K562 (cell line): ENCODE measurements around the gene NKAIN4. TPM values are rescaled to one million over a fixed set of nuclear protein-coding genes. Genes with fewer than 3 reads are reported as not detected.

Experiments used
- ATAC-seq: fragments of 200-7000 bp; cut with Tn5 transposase; 3 replicates; pipeline ENCODE4 v1.9.1; 2020; ENCODE audit warnings: moderate library complexity
- BruUV-seq: library from RNA; stranded (reverse); fragments of 400-500 nt; replicated peaks from 2 replicates; lab custom pipeline; 2021; lab: Mats Ljungman, UMichigan
- CTCF ChIA-PET: fragments of 300-600 bp; formaldehyde crosslinking; extraction: SDS; loops from one replicate; lab custom pipeline; 2021; ENCODE audit warnings: low intra/inter-chr PET ratio; lab: Yijun Ruan, JAX
- POLR2A ChIA-PET: fragments of 300-600, 350-650 bp; sonication (Branson Sonifier 250); formaldehyde crosslinking; extraction: SDS; loops from one replicate; lab custom pipeline; 2021; ENCODE audit warnings: antibody characterized with exemption, inconsistent platforms; lab: Yijun Ruan, JAX
- DNase-seq, 4 experiments: peaks; one replicate each; pipeline versions ENCODE4 v3.0.0 to v3.0.0-alpha.2; 2011 to 2018; ENCODE audit warnings: low spot score in 3 of 4, mixed read lengths in 3 of 4; ENCODE audit errors: extremely low read depth in 1 of 4
- FAIRE-seq: peaks from 2 replicates; lab custom pipeline; 2011; peaks lifted over from hg19 to GRCh38; lab: Jason Lieb, UNC
- H2AFZ ChIP-seq: 2 replicates; pipeline ENCODE4 v1.6.0; 2011; ENCODE audit warnings: low read depth, low read length, control low read depth, inconsistent platforms
- H3K27ac ChIP-seq: fragments of 200-600 bp; 3 replicates; pipeline ENCODE4 v1.8.0; 2011; ENCODE audit warnings: low read depth, mild to moderate bottlenecking, control low read depth, inconsistent platforms, low read length, moderate library complexity, mixed read lengths; ENCODE audit errors: extremely low read depth
- H3K27me3 ChIP-seq, 2 experiments: fragments of 300-600 bp in 1 of 2; 2 replicates in 1 of 2; 3 replicates in 1 of 2; pipeline versions ENCODE4 v1.6.0 to v1.8.0; 2011; ENCODE audit warnings: inconsistent platforms in 2 of 2, low read length in 2 of 2, mild to moderate bottlenecking in 1 of 2, mixed read lengths in 1 of 2, moderate library complexity in 1 of 2; ENCODE audit not compliant: control insufficient read depth in 2 of 2, insufficient read depth in 2 of 2
- H3K36me3 ChIP-seq: fragments of 300-600 bp; 3 replicates; pipeline ENCODE4 v1.8.0; 2011; ENCODE audit warnings: mild to moderate bottlenecking, low read length, inconsistent platforms; ENCODE audit not compliant: control insufficient read depth, insufficient read depth
- H3K4me1 ChIP-seq, 2 experiments: fragments of 200-600 bp in 1 of 2; replicated peaks in 1 of 2; 2 replicates in 1 of 2; 3 replicates in 1 of 2; pipeline versions ENCODE4 v1.5.1 to v1.8.0; 2011; ENCODE audit warnings: inconsistent platforms in 2 of 2, low read length in 2 of 2, mild to moderate bottlenecking in 1 of 2, mixed read lengths in 1 of 2, moderate library complexity in 1 of 2; ENCODE audit not compliant: control insufficient read depth in 2 of 2, insufficient read depth in 2 of 2
- H3K4me2 ChIP-seq: 2 replicates; pipeline ENCODE4 v1.6.1; 2011; ENCODE audit warnings: low read length, control low read depth, inconsistent platforms, mixed read lengths; ENCODE audit not compliant: insufficient read depth
- H3K4me3 ChIP-seq: fragments of 200-600 bp; sonication (generic), shearing (Covaris generic); 2 replicates; pipeline ENCODE4 v1.5.1; 2016; ENCODE audit warnings: control low read depth, inconsistent platforms
- H3K79me2 ChIP-seq: fragments of 200-600 bp; 3 replicates; pipeline ENCODE4 v1.8.0; 2011; ENCODE audit warnings: low read length, inconsistent platforms; ENCODE audit not compliant: control insufficient read depth, insufficient read depth
- H3K9ac ChIP-seq, 2 experiments: 2 replicates each; pipeline versions ENCODE4 v1.6.0 to v1.6.1; 2011; ENCODE audit warnings: low read depth in 2 of 2, low read length in 2 of 2, control low read depth in 1 of 2, inconsistent platforms in 1 of 2, mild to moderate bottlenecking in 1 of 2, mixed read lengths in 1 of 2; ENCODE audit not compliant: insufficient read depth in 1 of 2
- H3K9me1 ChIP-seq: one replicate; pipeline ENCODE4 v1.6.0; 2011; ENCODE audit warnings: inconsistent platforms, mild to moderate bottlenecking, low read length, moderate library complexity; ENCODE audit not compliant: control insufficient read depth, insufficient read depth
- H3K9me3 ChIP-seq: replicated peaks from 2 replicates; pipeline ENCODE4 v1.5.1; 2011; ENCODE audit warnings: low read depth, low read length, inconsistent platforms; ENCODE audit not compliant: control insufficient read depth, insufficient read depth
- H4K20me1 ChIP-seq: replicated peaks from 2 replicates; pipeline ENCODE4 v1.6.1; 2011; ENCODE audit warnings: low read length, inconsistent platforms, mixed read lengths; ENCODE audit not compliant: control insufficient read depth, insufficient read depth
- CHCHD3 ChIP-seq: fragments of 250-450 bp; sonication (Bioruptor Pico); IDR thresholded peaks from 2 replicates; pipeline ENCODE4 v2.1.2; 2022; ENCODE audit warnings: mild to moderate bottlenecking
- MTA1 ChIP-seq: fragments of 450-650 bp; IDR thresholded peaks from 2 replicates; pipeline ENCODE4 v1.6.1; 2017; ENCODE audit warnings: borderline replicate concordance
- NFXL1 ChIP-seq: fragments of 450-650 bp; formaldehyde crosslinking; IDR thresholded peaks from 2 replicates; pipeline ENCODE4 v1.4.0; 2021; ENCODE audit warnings: mild to moderate bottlenecking
- POLR2G ChIP-seq: fragments of 200-400 bp; formaldehyde crosslinking; IDR thresholded peaks from 2 replicates; pipeline ENCODE4 v1.6.1; 2017; ENCODE audit warnings: low read depth, mild to moderate bottlenecking, antibody characterized with exemption, low read length, moderate library complexity
- PRDM10 ChIP-seq: fragments of 450-650 bp; IDR thresholded peaks from 2 replicates; pipeline ENCODE4 v1.6.1; 2018; ENCODE audit not compliant: partially characterized antibody
- PRPF4 ChIP-seq: fragments of 200-400 bp; formaldehyde crosslinking; IDR thresholded peaks from one replicate; pipeline ENCODE4 v1.6.1; 2017; ENCODE audit warnings: low read length, low read depth, mild to moderate bottlenecking; ENCODE audit not compliant: insufficient read depth, poor library complexity, severe bottlenecking
- SPI1 ChIP-seq: IDR thresholded peaks from 2 replicates; pipeline ENCODE4 v1.6.1; 2011; ENCODE audit warnings: low read depth, low read length, control low read depth, borderline replicate concordance
- TFAM ChIP-seq: fragments of 250-450 bp; sonication (Bioruptor Pico); conservative IDR thresholded peaks from 2 replicates; pipeline ENCODE4 v1.5.0; 2021; ENCODE audit warnings: mild to moderate bottlenecking, moderate library complexity
- ZNF121 ChIP-seq: sonication (generic); formaldehyde crosslinking; conservative IDR thresholded peaks from 2 replicates; pipeline ENCODE4 v1.8.0; 2022; ENCODE audit warnings: missing genetic modification reagents
- WGBS: fragments of 100-300 bp; shearing (Covaris generic); methylation state at CpG from one replicate; pipeline ENCODE4 v1.1.6; 2016; ENCODE audit warnings: low coverage, mixed read lengths; ENCODE audit not compliant: insufficient coverage; ENCODE audit errors: missing lambda C conversion rate; 5-methylcytosine and 5-hydroxymethylcytosine counted together
- in situ Hi-C: fragments of 300-500 bp; cut with MboI; formaldehyde crosslinking; loops from 4 replicates; pipeline ENCODE4 v1.15.0; 2018; ENCODE audit warnings: inconsistent platforms, mixed read lengths
- intact Hi-C: fragments of 100-400 bp; cut with micrococcal nuclease; formaldehyde crosslinking; loops from 2 replicates; pipeline ENCODE4 v1.14.2; 2022
- polyA plus RNA-seq, 8 experiments: library from polyadenylated mRNA; depleted of rRNA in 4 of 8; stranded (reverse) in 5 of 8; unstranded in 3 of 8; fragments of >200 nt; fragmentation: Nextera tagmentation in 2 of 8; fragmentation: Illumina TruSeq in 1 of 8; extraction: Ambion mirVana in 2 of 8; extraction: Trizol in 1 of 8; gene quantifications; 2 replicates each; pipeline versions ENCODE4 v1.2.1 to v1.2.3, GENCODE V29; 2011 to 2014; ENCODE audit warnings: inconsistent platforms in 1 of 8, missing spikeins in 1 of 8
- total RNA-seq, 7 experiments: library from RNA; depleted of rRNA in 6 of 7; stranded (reverse); fragments of >200 nt in 6 of 7; fragmentation: Illumina TruSeq in 2 of 7; extraction: Trizol in 2 of 7; gene quantifications; 2 replicates each; pipeline versions ENCODE4 v1.2.1 to v1.2.3, GENCODE V29; 2011 to 2021; ENCODE audit warnings: low replicate concordance in 1 of 7
- TF ChIP-seq, protein P1 (sequence below): fragments of 250-450 bp; sonication (Bioruptor Pico); IDR thresholded peaks from 2 replicates; pipeline ENCODE4 v1.8.0; 2022; ENCODE audit warnings: inconsistent platforms, mild to moderate bottlenecking, moderate library complexity, borderline replicate concordance

The NKAIN4 gene
- total and polyA plus RNA-seq, 9 of the 15 experiments (the other 6 are each of a cell fraction or from before 2014, with no cell fraction given) = not detected

GRCh38 chr20:63293456-63293855, 39.2 kb upstream of the NKAIN4 start:
- Histone ChIP-seq H3K4me2 (no peak overlapping the region), H3K36me3 (peaks cover 14% of the 10 kb centered on the region; the same call in 1 of the 3 replicates), H3K9me3 (no peaks in the 10 kb centered on the region), H3K4me3 (no peak overlapping the region), H3K79me2 (no peaks in the 10 kb centered on the region), H3K27ac (no peak overlapping the region), H3K9me1 (peaks cover 10% of the 10 kb centered on the region), H3K27me3 (peaks cover 12 to 29% of the 10 kb centered on the region in 2 experiments; a peak in 4 of 5 replicates), H3K4me1 (peaks cover 0 to 79% of the 10 kb centered on the region in 2 experiments; a peak in 2 of 5 replicates), H4K20me1 (peaks cover 37% of the 10 kb centered on the region), H3K9ac (no peak overlapping the region), H2AFZ (no peak overlapping the region)
- in situ Hi-C loops = no loop called here
- intact Hi-C loops = loop anchor here (5.0 kb wide), 1 partner anchor 66 kb away; no protein-coding TSS in a partner anchor
- WGBS = 46% methylated on average over 7 of the region's 11 CpGs
- ATAC-seq = no peak
- ChIA-PET POLR2A (interaction anchor here (5.7 kb wide), 1 partner anchor 12 kb away, joined by 28 read pairs; no protein-coding TSS in a partner anchor), CTCF (no interaction called here)
- BruUV-seq = no TSS peak
- DNase-seq = no peak
- TF ChIP-seq, protein P1, sequence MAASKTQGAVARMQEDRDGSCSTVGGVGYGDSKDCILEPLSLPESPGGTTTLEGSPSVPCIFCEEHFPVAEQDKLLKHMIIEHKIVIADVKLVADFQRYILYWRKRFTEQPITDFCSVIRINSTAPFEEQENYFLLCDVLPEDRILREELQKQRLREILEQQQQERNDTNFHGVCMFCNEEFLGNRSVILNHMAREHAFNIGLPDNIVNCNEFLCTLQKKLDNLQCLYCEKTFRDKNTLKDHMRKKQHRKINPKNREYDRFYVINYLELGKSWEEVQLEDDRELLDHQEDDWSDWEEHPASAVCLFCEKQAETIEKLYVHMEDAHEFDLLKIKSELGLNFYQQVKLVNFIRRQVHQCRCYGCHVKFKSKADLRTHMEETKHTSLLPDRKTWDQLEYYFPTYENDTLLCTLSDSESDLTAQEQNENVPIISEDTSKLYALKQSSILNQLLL (CRISPR knock-in tag) = no peak
- peak; percentile 42; the same call in 1 of the 2 replicates for TF ChIP-seq POLR2G
- no peak for FAIRE-seq

DNA sequence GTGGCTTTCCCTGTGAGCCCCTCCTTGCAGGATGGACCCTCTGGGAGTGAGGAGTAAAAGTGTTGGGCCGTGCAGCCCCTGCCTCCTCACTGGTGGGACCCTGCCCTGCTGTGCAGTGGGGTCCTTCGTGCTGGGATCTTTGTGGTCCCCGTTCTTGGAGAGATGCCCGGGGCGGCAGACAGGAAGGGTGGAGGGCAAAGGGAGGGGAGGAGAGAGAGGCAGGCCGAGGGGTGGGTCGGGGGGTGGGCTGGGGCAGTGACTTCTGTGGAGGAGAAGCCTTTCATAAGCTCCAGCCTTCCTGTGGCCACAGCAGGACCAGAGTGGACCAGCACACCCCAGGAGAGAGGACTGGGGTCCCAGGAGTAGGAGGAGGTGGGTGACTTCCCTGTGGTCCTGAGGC, 38.6 kb upstream of the NKAIN4 start, which contains the start of gene COL20A1:
COL20A1 (plus strand) TSS at position 283 of the 400 bp plus-strand sequence. CDS start 1,922 bp downstream, outside the sequence.
- intact Hi-C loops (loop anchor here (5.0 kb wide), 1 partner anchor 66 kb away; no protein-coding TSS in a partner anchor), in situ Hi-C loops (no loop called here)
- 20% methylated on average over 1 of the region's 7 CpGs for WGBS
- Histone ChIP-seq H3K9ac (peak within 1 kb of the TSS in 1 of 2 experiments; percentile 26; a peak in 1 of 4 replicates), H3K9me3 (no peaks in the 10 kb centered on the region), H3K27me3 (peaks cover 12 to 26% of the 10 kb centered on the region in 2 experiments; a peak in 4 of 5 replicates), H3K4me2 (no peak within 1 kb of the TSS), H2AFZ (no peak within 1 kb of the TSS), H3K9me1 (peaks cover 10% of the 10 kb centered on the region), H3K4me1 (peaks cover 0 to 79% of the 10 kb centered on the region in 2 experiments; a peak in 2 of 5 replicates), H3K4me3 (no peak within 1 kb of the TSS), H4K20me1 (peaks cover 37% of the 10 kb centered on the region), H3K36me3 (peaks cover 20% of the 10 kb centered on the region; the same call in 1 of the 3 replicates), H3K79me2 (no peaks in the 10 kb centered on the region), H3K27ac (no peak within 1 kb of the TSS)
- no TSS peak for BruUV-seq
- ChIA-PET POLR2A (interaction anchor here (5.7 kb wide), 1 partner anchor 11 kb away, joined by 28 read pairs; no protein-coding TSS in a partner anchor), CTCF (no interaction called here)
- no peak for ATAC-seq
- DNase-seq = peak in 1 of 4 experiments; percentile 46
- no peak for FAIRE-seq
- TF ChIP-seq CHCHD3 (CRISPR knock-in tag) (no peak), PRDM10 (no peak), SPI1 (no peak), TFAM (no peak), NFXL1 (CRISPR knock-in tag) (no peak), PRPF4 (no peak), ZNF121 (no peak), MTA1 (no peak)
